HuH-7 (cell line): ENCODE measurements around the gene OR4B1.

Source experiments
- DNase-seq: peaks from one replicate; pipeline ENCODE4 v3.0.0; 2011; ENCODE audit warnings: low spot score

Gene OR4B1

DNA sequence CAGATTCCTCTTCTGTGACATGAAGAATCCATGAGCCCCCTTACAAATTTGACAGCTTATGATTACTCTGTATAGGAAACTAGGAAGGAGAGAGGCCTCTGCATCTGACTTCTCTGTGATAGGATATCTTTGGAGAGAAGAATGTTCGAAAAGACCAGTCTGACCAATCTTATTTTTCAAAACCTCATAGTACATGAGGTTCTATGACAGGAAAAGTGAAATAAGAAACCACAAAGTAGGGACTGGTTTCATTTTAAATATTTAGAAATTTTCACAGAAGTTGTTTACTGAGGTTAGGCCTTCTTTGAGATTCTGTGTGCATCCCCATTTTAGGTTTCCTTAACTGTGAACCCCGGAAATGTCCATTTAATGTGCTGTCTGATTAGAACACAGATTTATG is 45.0 kb downstream of the OR4B1 start:
- DNase-seq: no peak

DNA sequence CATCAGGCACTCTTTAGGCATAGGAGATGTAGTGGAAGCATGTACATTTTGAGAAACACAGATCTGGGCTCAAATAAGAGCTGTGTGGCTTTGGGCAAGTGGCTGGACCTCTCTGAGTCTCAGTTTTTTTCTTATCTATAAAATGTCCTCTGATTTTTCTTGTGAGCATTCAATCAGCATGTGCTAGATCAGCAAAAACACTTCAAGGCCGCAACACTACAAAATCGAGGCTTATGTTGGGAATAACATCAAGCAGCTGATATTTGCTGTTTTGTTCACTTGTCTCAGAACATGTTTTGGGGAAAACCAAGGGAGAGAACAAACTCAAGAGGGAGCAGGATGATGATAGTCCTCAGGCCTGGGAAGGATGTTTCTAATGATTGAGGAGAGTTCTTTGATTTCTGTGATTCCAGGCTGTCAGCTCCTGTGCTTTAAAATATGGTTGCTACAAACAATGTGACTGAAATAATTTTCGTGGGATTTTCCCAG is 46.9 kb downstream of the OR4B1 start, which contains the start of gene OR4X1:
OR4X1 (plus strand) TSS at position 439 of the 489 bp plus-strand sequence; CDS start at position 439, 0 bp downstream.
- no peak for DNase-seq
